Measurements from ENCODE around the gene ACIN1.
"Not testable (repeated sequence)": the region's sequence is repeated elsewhere in the genome, so short reads cannot be mapped to it uniquely, and the experiment has no call there.

Gene ACIN1

DNA sequence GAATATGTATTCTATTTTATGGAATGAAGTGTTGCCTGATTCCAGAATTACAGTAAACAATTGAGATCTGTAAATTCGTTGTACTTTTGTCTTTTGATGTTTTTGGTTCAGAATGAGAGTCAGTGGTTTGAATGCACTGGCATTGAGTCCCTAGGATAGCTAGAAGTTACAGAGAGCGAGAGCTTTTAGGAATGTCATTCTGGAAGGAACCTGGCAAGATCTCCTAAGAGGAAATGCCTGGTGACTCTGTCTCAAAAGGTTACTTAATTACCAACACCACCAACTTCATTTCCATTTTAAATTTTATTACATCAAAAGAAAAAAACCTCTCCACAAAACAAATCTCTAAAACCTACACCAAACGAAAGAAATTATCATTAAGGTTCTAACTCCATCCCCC is 30.1 kb upstream of the ACIN1 start:
- no peak for DNase-seq (ENCODE audit: low spot score)

- DNase-seq (ENCODE audit: low spot score): no peak
These were observed 29.5 kb upstream of the ACIN1 start for GRCh38 chr14:23124337-23124954.

DNA sequence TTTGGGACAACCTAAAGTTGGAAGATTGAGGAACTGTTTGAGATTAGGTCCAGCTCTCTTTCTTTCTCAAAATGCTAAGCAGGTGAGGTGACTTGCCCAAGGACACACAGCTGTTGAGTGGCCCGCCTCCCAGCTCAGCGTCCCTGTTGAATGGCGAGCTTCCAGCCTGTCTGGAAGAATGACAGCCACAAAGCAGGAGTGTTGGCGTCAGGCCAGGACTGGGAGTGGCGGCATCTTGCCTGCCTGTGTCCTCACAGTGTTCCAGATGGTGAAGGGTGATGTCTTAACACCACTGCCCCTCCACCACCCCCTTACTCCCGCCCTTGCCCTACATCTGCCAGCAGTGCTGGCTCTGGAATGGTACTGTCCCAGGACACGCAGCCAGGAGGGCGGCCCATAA is 28.5 kb upstream of the ACIN1 start:
- DNase-seq (ENCODE audit: low spot score): no peak

GRCh38 chr14:23122086-23122485 is 27.1 kb upstream of the ACIN1 start:
- no peak for DNase-seq (ENCODE audit: low spot score)

DNA sequence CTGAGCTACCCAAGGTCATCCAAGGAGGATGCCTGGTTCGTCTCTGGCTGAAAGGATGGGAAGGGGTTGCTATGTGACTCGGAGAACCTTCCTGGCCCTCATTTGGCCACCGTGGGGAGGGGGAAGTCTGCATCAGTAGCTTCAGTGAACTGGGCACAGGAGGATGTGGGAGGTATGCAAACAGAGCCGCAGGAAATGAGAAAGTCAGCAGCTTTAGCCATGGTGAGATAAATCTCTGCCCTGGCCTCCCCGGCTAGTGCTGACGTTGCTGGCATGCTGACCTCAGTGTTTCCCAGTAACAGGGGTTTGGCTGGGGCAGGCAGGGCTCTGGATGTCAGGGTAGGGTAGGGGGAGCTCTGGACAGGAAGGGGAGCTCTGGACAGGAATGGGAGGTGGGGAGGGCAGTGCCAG is 26.4 kb upstream of the ACIN1 start:
- DNase-seq (ENCODE audit: low spot score): no peak

- DNase-seq (ENCODE audit: low spot score): peak; percentile 88
These were observed 25.8 kb upstream of the ACIN1 start for GRCh38 chr14:23120541-23121251.

- DNase-seq (ENCODE audit: low spot score): no peak
These were observed 24.7 kb upstream of the ACIN1 start for GRCh38 chr14:23119363-23120327.

- no peak for DNase-seq (ENCODE audit: low spot score)
These were observed 23.8 kb upstream of the ACIN1 start, which contains the start of gene CEBPE for GRCh38 chr14:23118506-23119362. Gene CEBPE, minus strand, starts transcription at chr14:23119255. Its CDS starts 164 bp downstream, at chr14:23119091.

DNA sequence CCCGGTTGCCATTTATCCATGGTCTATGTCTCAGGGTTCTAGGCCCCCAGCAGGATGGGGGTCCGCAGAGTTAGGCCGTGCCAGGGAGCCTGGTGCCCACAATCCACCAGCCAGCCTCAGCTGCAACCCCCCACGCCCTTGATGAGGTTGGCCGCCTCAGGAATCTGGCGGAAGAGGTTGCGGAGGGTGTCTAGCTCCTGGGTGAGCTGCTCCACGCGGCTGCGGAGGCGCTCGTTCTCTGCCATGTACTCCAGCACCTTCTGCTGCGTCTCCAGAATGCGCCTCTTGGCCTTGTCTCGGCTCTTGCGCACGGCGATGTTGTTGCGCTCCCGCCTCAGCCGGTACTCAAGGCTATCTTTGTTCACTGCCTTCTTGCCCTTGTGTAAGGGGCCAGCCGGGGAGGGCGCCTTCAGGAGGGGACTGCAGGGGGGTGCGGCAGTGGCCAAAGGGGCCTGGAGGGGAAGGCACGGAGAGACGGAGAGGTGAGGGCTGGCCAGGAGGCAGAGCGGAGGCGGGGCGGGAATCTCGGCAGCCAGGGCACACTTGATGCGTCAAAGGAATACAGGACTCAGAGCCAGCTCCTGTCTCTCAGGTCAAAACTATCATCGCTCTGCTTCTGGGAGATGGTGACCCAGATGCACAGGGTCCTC is 22.6 kb upstream of the ACIN1 start:
- DNase-seq (ENCODE audit: low spot score): no peak

GRCh38 chr14:23115918-23116317 is 21.0 kb upstream of the ACIN1 start:
- DNase-seq (ENCODE audit: low spot score): no peak

GRCh38 chr14:23115039-23115731 is 20.2 kb upstream of the ACIN1 start:
- DNase-seq (ENCODE audit: low spot score): no peak

- DNase-seq (ENCODE audit: low spot score): no peak
These were observed 19.7 kb upstream of the ACIN1 start for GRCh38 chr14:23114669-23115038.

GRCh38 chr14:23114120-23114458 is 19.2 kb upstream of the ACIN1 start:
- no peak for DNase-seq (ENCODE audit: low spot score)

- DNase-seq (ENCODE audit: low spot score): no peak
These were observed 18.6 kb upstream of the ACIN1 start for GRCh38 chr14:23113431-23114119.

- no peak for DNase-seq (ENCODE audit: low spot score)
These were observed 17.6 kb upstream of the ACIN1 start for GRCh38 chr14:23112359-23113178.

- no peak for DNase-seq (ENCODE audit: low spot score)
These were observed 15.8 kb upstream of the ACIN1 start for GRCh38 chr14:23110579-23111365.

- DNase-seq (ENCODE audit: low spot score): no peak
These were observed 14.8 kb upstream of the ACIN1 start for GRCh38 chr14:23109769-23110168.

- not testable (repeated sequence) for DNase-seq (ENCODE audit: low spot score)
These were observed 13.2 kb upstream of the ACIN1 start for GRCh38 chr14:23108169-23108568.
